IMR-90 (cell line): ENCODE results near the gene IKBIP. TPM values are rescaled to one million over a fixed set of nuclear protein-coding genes. Genes with fewer than 3 reads are reported as not detected.

Source experiments
- ATAC-seq: fragments of 200-7000 bp; cut with Tn5 transposase; 2 replicates; pipeline ENCODE4 v1.9.1; 2020; ENCODE audit warnings: low read depth, mild to moderate bottlenecking, moderate library complexity
- BruUV-seq: library from RNA; stranded (reverse); fragments of 400-500 nt; replicated peaks from 2 replicates; lab custom pipeline; 2021; lab: Mats Ljungman, UMichigan
- CTCF ChIA-PET: fragments of 300-600 bp; formaldehyde crosslinking; extraction: SDS; loops from one replicate; lab custom pipeline; 2021; ENCODE audit warnings: antibody characterized with exemption; lab: Yijun Ruan, JAX
- POLR2A ChIA-PET: fragments of 300-600 bp; sonication (Branson Sonifier 250); formaldehyde crosslinking; loops from one replicate; lab custom pipeline; 2022; ENCODE audit warnings: antibody characterized with exemption; ENCODE audit not compliant: unreplicated experiment; lab: Charles Lee
- DNase-seq: peaks from one replicate; pipeline ENCODE4 v3.0.0; 2013
- H2AFZ ChIP-seq: replicated peaks from 2 replicates; pipeline ENCODE3; 2013; ENCODE audit warnings: low read length, mild to moderate bottlenecking; ENCODE audit not compliant: poor library complexity
- H2AK5ac ChIP-seq: 2 replicates; pipeline ENCODE4 v1.6.1; 2013; ENCODE audit warnings: low read depth, low read length, inconsistent platforms
- H2AK9ac ChIP-seq: replicated peaks from 2 replicates; pipeline ENCODE3; 2013; ENCODE audit warnings: mild to moderate bottlenecking, low read depth, low read length, moderate library complexity; ENCODE audit not compliant: poor library complexity
- H2BK120ac ChIP-seq: 2 replicates; pipeline ENCODE4 v1.6.1; 2013; ENCODE audit warnings: low read depth, low read length, inconsistent platforms
- H2BK15ac ChIP-seq: 3 replicates; pipeline ENCODE4 v1.6.1; 2013; ENCODE audit warnings: low read depth, low read length, inconsistent platforms
- H2BK20ac ChIP-seq: 2 replicates; pipeline ENCODE4 v1.6.1; 2013; ENCODE audit warnings: low read depth, mild to moderate bottlenecking, inconsistent platforms, low read length, moderate library complexity
- H2BK5ac ChIP-seq: 2 replicates; pipeline ENCODE4 v1.6.1; 2013; ENCODE audit warnings: mild to moderate bottlenecking, low read depth, low read length, inconsistent platforms; ENCODE audit not compliant: poor library complexity, severe bottlenecking
- H3K14ac ChIP-seq: replicated peaks from 2 replicates; pipeline ENCODE4 v1.6.1; 2013; ENCODE audit warnings: low read depth, low read length, inconsistent platforms
- H3K18ac ChIP-seq: 2 replicates; pipeline ENCODE4 v1.6.1; 2013; ENCODE audit warnings: low read depth, low read length, control low read depth
- H3K23ac ChIP-seq: 2 replicates; pipeline ENCODE4 v1.6.1; 2013; ENCODE audit warnings: low read depth, low read length, inconsistent platforms
- H3K27ac ChIP-seq: 2 replicates; pipeline ENCODE4 v1.5.1; 2013; ENCODE audit warnings: mild to moderate bottlenecking, control low read depth, low read length; ENCODE audit not compliant: insufficient read depth
- H3K27me3 ChIP-seq: 2 replicates; pipeline ENCODE4 v1.6.1; 2013; ENCODE audit warnings: low read length; ENCODE audit not compliant: control insufficient read depth, insufficient read depth
- H3K36me3 ChIP-seq: 2 replicates; pipeline ENCODE4 v1.6.1; 2013; ENCODE audit warnings: low read length, mixed read lengths; ENCODE audit not compliant: control insufficient read depth, insufficient read depth
- H3K4ac ChIP-seq: 2 replicates; pipeline ENCODE4 v1.6.1; 2013; ENCODE audit warnings: low read depth, low read length, inconsistent platforms
- H3K4me1 ChIP-seq: 2 replicates; pipeline ENCODE4 v1.6.1; 2013; ENCODE audit warnings: low read length, mixed read lengths; ENCODE audit not compliant: control insufficient read depth, insufficient read depth
- H3K4me2 ChIP-seq: 2 replicates; pipeline ENCODE4 v1.6.1; 2013; ENCODE audit warnings: low read depth, mild to moderate bottlenecking, control low read depth, low read length, moderate library complexity
- H3K4me3 ChIP-seq: 2 replicates; pipeline ENCODE4 v1.5.1; 2013; ENCODE audit warnings: low read depth, mild to moderate bottlenecking, control low read depth, low read length, moderate library complexity; ENCODE audit not compliant: insufficient read depth
- H3K56ac ChIP-seq: 2 replicates; pipeline ENCODE4 v1.6.1; 2013; ENCODE audit warnings: low read length, inconsistent platforms; ENCODE audit not compliant: insufficient read depth; ENCODE audit errors: extremely low read depth
- H3K79me1 ChIP-seq, 2 experiments: 2 replicates each; pipeline ENCODE4 v1.6.1; 2013; ENCODE audit warnings: low read length in 2 of 2, inconsistent platforms in 1 of 2, low read depth in 1 of 2
- H3K9ac ChIP-seq: 2 replicates; pipeline ENCODE4 v1.6.1; 2013; ENCODE audit warnings: low read depth, low read length, control low read depth
- H3K9me1 ChIP-seq: 2 replicates; pipeline ENCODE4 v1.6.1; 2013; ENCODE audit warnings: low read length, inconsistent platforms; ENCODE audit not compliant: insufficient read depth
- H3K9me3 ChIP-seq: 2 replicates; pipeline ENCODE4 v1.6.1; 2013; ENCODE audit warnings: low read length; ENCODE audit not compliant: control insufficient read depth, insufficient read depth
- H4K20me1 ChIP-seq: 2 replicates; pipeline ENCODE4 v1.6.1; 2013; ENCODE audit warnings: low read length, inconsistent platforms; ENCODE audit not compliant: insufficient read depth
- H4K5ac ChIP-seq: 2 replicates; pipeline ENCODE4 v1.6.1; 2013; ENCODE audit warnings: mild to moderate bottlenecking, low read depth, low read length, control low read depth
- H4K8ac ChIP-seq, 2 experiments: 2 replicates each; pipeline ENCODE4 v1.6.1; 2013; ENCODE audit warnings: low read depth in 2 of 2, low read length in 2 of 2, control low read depth in 1 of 2, inconsistent platforms in 1 of 2
- H4K91ac ChIP-seq: 2 replicates; pipeline ENCODE4 v1.6.1; 2013; ENCODE audit warnings: low read depth, low read length, inconsistent platforms; ENCODE audit not compliant: insufficient read depth
- CHD1 ChIP-seq: IDR thresholded peaks from 2 replicates; pipeline ENCODE4 v1.6.1; 2012; ENCODE audit warnings: low read depth, low read length, improper control_type of control experiment
- WGBS, 2 experiments: methylation state at CpG; one replicate each; pipeline versions ENCODE4 v1.1.5 to v1.1.7; 2013; ENCODE audit warnings: missing lambda C conversion rate in 2 of 2; ENCODE audit not compliant: insufficient read length in 1 of 2; ENCODE audit errors: extremely low coverage in 2 of 2; 5-methylcytosine and 5-hydroxymethylcytosine counted together
- dilution Hi-C: fragments of 300-500 bp; cut with HindIII; formaldehyde crosslinking; loops from one replicate; pipeline ENCODE4 v1.14.3; 2018; ENCODE audit warnings: low sequenced_read_pairs; ENCODE audit not compliant: unreplicated experiment
- in situ Hi-C: fragments of 300-500 bp; cut with MboI; formaldehyde crosslinking; loops from 3 replicates; pipeline ENCODE4 v1.14.3; 2019; ENCODE audit warnings: low sequenced_read_pairs, inconsistent platforms, mixed read lengths
- intact Hi-C: fragments of 100-400 bp; cut with micrococcal nuclease; formaldehyde crosslinking; loops from 2 replicates; pipeline ENCODE4 v1.10.0; 2022
- polyA plus RNA-seq, 3 experiments: library from polyadenylated mRNA; depleted of rRNA; stranded (reverse); fragments of >200 nt; gene quantifications; 2 replicates each; pipeline ENCODE4 v1.2.3, GENCODE V29; 2012; ENCODE audit warnings: low replicate concordance in 1 of 3
- total RNA-seq: library from RNA; depleted of rRNA; stranded (reverse); fragments of >200 nt; gene quantifications from 2 replicates; pipeline ENCODE4 v1.2.3, GENCODE V29; 2012

Gene IKBIP
- total and polyA plus RNA-seq, 2 of the 4 experiments (the other 2 are of a cell fraction) = 37.1 to 52.7 TPM

DNA sequence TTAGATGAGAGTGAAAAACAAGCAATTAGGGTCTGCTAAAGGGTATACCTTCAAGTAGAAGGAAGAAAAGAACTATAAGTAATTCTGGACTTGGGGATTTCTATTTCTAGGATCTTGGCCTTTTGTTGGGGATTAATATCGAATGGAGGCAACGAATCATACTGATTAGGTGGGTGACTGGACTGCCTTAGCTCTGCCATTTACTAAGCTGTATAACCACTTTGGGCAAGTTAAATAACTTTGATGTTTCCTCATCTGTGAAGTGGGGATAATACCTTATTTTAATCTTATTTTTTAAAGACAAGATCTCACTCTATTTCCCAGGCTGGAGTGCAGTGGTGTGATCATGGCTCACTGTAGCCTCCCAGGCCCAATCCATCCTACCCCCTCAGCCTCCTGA is 6.6 kb downstream of the IKBIP start:
- ATAC-seq (no peak), DNase-seq (no peak)
- no peak overlapping the region for H2BK15ac ChIP-seq
- peaks cover 23% of the 10 kb centered on the region for H4K20me1 ChIP-seq
- no peaks in the 10 kb centered on the region for H3K27me3 ChIP-seq
- dilution Hi-C loops = no loop called here
- H3K23ac ChIP-seq = no peak overlapping the region
- ChIA-PET CTCF (no interaction called here), POLR2A (no interaction called here)
- no peak overlapping the region for H2AFZ ChIP-seq
- no peak overlapping the region for H2BK20ac ChIP-seq
- no peak overlapping the region for H2BK120ac ChIP-seq
- H3K27ac ChIP-seq = no peak overlapping the region
- no peaks in the 10 kb centered on the region for H3K9me3 ChIP-seq
- no peak overlapping the region for H4K5ac ChIP-seq
- H3K4ac ChIP-seq = no peak overlapping the region
- H3K79me1 ChIP-seq = peaks cover 10 to 50% of the 10 kb centered on the region in 2 experiments
- peaks cover 6% of the 10 kb centered on the region for H3K9me1 ChIP-seq
- H3K4me2 ChIP-seq = no peak overlapping the region
- intact Hi-C loops = no loop called here
- no peak overlapping the region for H2AK9ac ChIP-seq
- in situ Hi-C loops = loop anchor here (5.0 kb wide), 1 partner anchor 36 kb away; no protein-coding TSS in a partner anchor
- H3K9ac ChIP-seq = no peak overlapping the region
- H3K4me1 ChIP-seq = peaks cover 6% of the 10 kb centered on the region; the same call in 1 of the 2 replicates
- TF ChIP-seq CHD1 = no peak
- H3K18ac ChIP-seq = no peak overlapping the region
- no TSS peak for BruUV-seq
- WGBS, 2 experiments = no CpG with 5 or more reads among the region's 2 CpGs
- no peak overlapping the region for H3K56ac ChIP-seq
- H2AK5ac ChIP-seq = no peak overlapping the region
- H2BK5ac ChIP-seq = no peak overlapping the region
- no peak overlapping the region for H4K8ac ChIP-seq
- no peak overlapping the region for H4K91ac ChIP-seq
- H3K14ac ChIP-seq = no peak overlapping the region
- peaks cover 8% of the 10 kb centered on the region for H3K36me3 ChIP-seq
- no peak overlapping the region for H3K4me3 ChIP-seq
